ENCODE measurements around the gene RAB8A.
A peak's percentile ranks its signal among the peaks of the same experiment; 100 is the strongest.

Gene RAB8A
- total RNA-seq: 101 to 129 reads per million in 2 experiments

- peak; percentile 97 for DNase-seq (ENCODE audit: low read depth)
These were observed at the start of gene RAB8A for GRCh38 chr19:16111160-16111908. Gene RAB8A, plus strand, starts transcription at chr19:16111889. Its CDS starts 13 bp downstream, at chr19:16111902.

- no peak for DNase-seq (ENCODE audit: low read depth)
These were observed 49.7 kb upstream of the RAB8A start for GRCh38 chr19:16061943-16062342.

DNA sequence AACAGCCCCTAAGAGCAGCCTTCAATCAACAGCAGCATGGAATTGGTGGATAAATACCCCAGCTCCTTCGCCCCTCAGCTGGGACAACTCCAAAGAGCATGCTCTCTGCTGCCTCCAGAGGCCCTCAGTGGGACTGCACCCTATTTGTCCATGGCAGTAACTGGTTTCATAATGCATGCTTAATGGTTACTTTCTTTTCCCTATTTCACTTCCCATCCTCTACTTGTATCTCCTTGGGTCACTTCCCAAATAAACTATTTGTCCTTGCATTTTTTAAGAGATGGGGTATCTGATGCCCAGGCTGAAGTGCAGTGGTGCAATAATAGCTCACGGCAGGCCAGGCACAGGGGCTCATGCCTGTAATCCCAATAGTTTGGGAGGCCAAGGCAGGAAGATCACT lies 48.9 kb upstream of the RAB8A start:
- peak; percentile 56 for DNase-seq (ENCODE audit: low read depth)

GRCh38 chr19:16064209-16064889 lies 47.3 kb upstream of the RAB8A start:
- DNase-seq (ENCODE audit: low read depth): no peak

- DNase-seq (ENCODE audit: low read depth): peak; percentile 49
These were observed 45.0 kb upstream of the RAB8A start for GRCh38 chr19:16066611-16067104.

DNA sequence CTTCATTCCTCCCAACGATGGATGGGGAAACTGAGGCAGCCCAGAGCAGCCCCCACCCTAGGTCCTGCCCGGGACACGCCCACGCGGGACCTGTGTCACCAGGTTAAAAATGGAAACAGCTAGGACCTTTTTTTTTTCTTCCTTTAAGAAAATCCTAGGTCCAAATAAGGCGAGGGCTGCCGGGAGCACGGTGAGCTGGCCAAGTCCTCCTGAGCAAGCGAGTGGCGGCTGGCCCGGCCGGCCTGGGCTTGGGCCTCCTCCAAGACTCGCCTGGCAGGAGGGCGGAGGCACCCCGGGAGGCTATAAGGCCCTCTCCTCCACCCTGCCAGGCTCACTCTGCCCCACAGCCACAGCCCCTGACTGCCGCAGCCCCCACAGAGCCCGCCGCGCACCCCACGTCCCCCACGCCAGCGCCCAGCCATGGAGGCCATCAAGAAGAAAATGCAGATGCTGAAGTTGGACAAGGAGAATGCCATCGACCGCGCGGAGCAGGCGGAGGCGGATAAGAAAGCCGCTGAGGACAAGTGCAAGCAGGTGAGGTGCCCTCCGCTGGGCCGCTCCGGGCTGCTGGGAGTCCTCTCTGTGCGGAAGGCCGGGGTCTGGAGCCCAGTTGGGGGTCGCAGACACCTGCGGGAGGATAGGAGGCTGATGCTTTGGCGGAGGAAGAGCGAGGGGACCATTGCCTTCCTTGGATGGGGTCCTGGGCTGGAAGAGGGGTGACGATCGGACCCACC lies 44.3 kb upstream of the RAB8A start:
- DNase-seq (ENCODE audit: low read depth): no peak

DNA sequence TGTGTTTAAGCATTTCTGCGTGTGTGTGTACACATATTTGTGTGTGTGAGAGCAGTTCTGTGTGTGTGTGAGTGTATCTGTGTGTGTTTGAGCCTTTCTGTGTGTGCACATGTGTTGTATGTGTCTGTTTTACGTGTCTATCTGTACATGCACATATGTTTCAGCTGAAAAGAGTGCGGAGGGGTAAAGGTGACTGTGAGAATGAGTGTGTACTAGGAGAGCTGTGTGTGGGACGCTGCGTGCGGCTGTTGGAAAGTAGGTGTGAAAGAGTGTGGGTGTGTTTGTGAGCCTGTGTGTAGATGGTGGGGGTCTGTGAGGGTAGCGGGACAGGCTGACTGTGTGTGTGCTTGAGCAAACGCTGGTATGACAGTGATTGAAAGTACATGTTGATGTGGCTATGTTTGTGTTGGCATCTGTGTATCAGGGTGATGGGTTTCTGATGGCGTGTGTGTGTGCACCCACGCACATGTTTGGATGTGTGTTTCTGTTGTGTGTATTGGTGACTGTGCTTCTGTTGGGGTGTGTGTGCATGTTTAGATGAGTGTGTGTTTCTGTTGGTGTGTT lies 42.9 kb upstream of the RAB8A start:
- DNase-seq (ENCODE audit: low read depth): no peak

GRCh38 chr19:16069813-16070365 lies 41.8 kb upstream of the RAB8A start:
- DNase-seq (ENCODE audit: low read depth): no peak

- peak; percentile 82 for DNase-seq (ENCODE audit: low read depth)
These were observed 41.2 kb upstream of the RAB8A start for GRCh38 chr19:16070366-16070990.

- no peak for DNase-seq (ENCODE audit: low read depth)
These were observed 40.5 kb upstream of the RAB8A start for GRCh38 chr19:16071072-16071691.

DNA sequence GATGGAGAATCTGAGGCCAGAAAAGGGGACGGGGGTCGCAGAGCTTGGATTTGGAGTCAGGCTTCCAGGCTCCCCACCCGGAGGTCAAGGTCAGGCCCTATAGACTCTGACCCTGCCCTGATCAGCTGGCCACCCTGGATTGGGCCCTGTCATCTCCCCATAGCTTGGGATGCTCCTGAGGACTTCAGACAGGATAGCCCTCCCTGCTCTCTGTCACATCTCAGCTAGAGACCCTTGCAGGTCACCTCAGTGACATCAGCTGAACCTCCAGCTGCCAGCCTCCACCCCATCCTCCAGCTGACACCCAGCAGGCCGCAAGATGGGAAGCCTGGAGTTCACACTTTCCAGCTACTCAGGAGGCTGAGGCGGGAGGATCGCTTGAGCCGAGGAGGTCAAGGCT lies 38.2 kb upstream of the RAB8A start:
- no peak for DNase-seq (ENCODE audit: low read depth)

DNA sequence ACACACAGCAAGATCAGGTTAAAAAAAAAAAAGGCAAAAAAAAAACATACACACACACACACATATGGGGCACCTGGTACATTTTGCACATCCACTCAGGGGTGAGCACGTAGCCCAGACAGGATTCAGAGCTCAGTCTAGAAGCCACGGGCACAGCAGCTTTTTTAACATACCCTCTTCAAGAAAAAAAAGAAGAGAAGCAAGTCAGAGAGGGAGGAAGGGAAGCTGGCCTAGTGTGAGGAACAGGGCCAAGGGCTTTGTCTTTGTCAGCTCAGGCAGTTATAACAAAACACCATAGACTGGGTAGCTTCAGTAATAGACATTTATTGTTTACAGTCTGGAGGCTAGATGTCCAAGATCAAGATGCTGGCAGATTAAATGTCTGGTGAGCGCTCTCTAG lies 37.7 kb upstream of the RAB8A start:
- no peak for DNase-seq (ENCODE audit: low read depth)

DNA sequence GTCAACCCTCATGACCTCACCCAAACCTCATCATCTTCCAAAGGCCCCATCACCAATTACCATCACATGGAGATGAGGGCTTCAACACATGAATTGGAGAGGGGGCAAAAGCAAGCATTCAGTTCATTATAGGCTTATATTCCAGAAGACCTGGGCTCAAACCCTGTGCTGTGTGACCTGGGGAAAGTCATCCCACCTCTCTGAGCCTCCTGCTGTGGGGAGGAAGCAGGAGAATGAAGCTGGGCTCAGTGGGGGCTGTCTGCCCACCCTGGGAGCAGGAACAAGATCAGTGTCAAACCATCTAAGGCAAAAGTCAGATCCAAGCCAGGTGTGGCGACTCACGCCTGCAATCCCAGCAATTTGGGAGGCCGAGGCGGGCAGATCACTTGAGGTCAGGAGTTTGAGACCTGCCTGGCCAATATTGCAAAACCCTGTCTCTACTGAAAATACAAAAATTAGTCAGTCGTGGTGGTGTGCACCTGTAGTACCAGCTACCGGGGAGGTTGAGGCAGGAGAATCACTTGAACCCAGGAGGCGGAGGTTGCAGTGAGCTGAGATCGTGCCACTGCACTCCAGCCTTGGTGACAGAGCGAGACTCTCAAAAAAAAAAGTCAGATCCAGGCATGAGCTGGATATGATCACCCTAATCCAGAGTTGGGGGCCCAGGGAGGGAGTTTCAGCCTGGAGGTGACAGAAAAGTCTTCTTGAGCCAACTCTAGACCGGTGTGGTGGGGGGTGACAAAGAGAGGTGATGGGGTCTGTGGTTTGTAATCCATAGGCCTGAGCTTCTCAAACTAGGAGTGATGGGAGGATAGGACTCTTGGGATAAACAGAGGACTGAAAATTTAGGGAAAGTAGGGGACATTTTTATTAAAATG lies 37.0 kb upstream of the RAB8A start:
- DNase-seq (ENCODE audit: low read depth): no peak

- DNase-seq (ENCODE audit: low read depth): no peak
These were observed 36.1 kb upstream of the RAB8A start for GRCh38 chr19:16075430-16076153.

DNA sequence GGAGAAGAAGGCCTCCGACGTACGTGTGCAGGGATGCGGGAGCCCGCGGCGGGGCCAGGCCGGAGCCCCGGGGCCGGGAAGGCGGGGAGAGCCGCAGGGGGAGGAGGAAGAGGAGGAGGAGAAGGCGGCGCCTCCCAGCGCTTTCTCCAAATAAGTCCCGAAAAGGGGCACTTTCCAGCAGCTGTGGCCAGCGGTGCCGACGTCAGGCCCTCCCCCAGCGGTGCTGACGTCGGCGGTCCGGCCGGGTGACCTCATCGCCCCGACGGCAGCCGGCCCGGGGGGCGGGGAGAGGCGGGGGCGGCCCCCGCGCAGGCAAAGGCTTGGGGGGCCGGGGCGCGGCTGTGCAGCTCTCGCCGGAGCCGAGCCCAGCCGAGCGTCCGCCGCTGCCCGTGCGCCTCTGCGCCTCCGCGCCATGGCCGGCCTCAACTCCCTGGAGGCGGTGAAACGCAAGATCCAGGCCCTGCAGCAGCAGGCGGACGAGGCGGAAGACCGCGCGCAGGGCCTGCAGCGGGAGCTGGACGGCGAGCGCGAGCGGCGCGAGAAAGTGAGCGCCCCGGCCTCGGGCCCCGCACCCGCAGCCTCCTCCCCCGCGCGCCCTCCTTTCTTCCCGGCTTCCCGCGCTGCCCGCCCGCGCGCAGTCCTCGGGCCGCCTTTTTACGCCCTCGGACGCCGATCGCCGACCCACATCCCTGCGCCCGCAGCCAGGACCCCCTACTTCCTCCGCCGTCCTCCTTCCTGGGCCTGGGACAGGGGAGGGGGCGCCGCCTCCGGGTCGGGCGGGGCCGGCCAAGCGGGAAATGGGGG lies 35.3 kb upstream of the RAB8A start, which contains the start of gene TPM4:
Gene TPM4, plus strand, starts transcription at position 342 of the 804 bp plus-strand sequence. Its CDS starts 71 bp downstream, at position 413.
- DNase-seq (ENCODE audit: low read depth): peak; percentile 70

DNA sequence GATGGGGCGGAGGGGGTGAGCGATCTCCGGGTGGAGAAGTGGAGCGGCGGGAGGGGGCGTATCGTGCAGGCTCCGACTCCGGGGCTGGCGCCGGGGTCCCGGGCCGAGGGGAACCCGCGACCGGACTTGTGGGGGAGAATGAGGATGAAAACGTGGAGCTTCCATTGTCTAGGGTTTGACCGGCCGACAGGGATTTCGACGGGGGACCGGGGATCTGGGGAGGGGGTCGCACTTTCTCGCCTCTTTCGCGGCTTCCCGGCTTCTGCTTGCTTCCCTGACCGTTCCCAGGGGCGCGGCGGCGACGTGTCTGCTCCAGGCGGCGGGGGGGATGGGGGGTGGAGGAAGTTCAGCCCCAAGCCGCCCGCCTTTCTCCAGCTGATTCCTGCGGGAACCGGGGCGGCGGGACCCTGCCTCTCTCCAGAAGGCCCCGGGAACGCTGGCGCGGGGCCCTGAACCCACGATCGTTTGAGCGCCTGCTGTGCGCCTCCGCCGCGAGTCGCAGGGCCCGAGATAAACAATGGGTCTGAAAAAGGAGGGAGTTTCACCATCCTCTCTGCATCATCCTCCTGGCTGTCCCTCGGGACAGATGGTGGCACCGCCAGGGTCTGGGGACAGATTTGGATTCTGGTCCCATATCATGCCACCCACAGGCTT lies 34.6 kb upstream of the RAB8A start:
- no peak for DNase-seq (ENCODE audit: low read depth)

GRCh38 chr19:16077984-16078758 lies 33.5 kb upstream of the RAB8A start:
- no peak for DNase-seq (ENCODE audit: low read depth)
